GM19025 (cell line): ENCODE data around the gene GPR161.
"Not testable (repeated sequence)": the region's sequence is repeated elsewhere in the genome, so short reads cannot be mapped to it uniquely, and the experiment has no call there.

Experiments
- ATAC-seq: cut with Tn5 transposase; IDR thresholded peaks from one replicate; pipeline ENCODE4 v1.9.1; 2021; ENCODE audit warnings: mild to moderate bottlenecking, low read depth, moderate library complexity; ENCODE audit not compliant: unreplicated experiment

Gene GPR161

GRCh38 chr1:168089326-168089978, 47.3 kb downstream of the GPR161 start:
- no peak for ATAC-seq

DNA sequence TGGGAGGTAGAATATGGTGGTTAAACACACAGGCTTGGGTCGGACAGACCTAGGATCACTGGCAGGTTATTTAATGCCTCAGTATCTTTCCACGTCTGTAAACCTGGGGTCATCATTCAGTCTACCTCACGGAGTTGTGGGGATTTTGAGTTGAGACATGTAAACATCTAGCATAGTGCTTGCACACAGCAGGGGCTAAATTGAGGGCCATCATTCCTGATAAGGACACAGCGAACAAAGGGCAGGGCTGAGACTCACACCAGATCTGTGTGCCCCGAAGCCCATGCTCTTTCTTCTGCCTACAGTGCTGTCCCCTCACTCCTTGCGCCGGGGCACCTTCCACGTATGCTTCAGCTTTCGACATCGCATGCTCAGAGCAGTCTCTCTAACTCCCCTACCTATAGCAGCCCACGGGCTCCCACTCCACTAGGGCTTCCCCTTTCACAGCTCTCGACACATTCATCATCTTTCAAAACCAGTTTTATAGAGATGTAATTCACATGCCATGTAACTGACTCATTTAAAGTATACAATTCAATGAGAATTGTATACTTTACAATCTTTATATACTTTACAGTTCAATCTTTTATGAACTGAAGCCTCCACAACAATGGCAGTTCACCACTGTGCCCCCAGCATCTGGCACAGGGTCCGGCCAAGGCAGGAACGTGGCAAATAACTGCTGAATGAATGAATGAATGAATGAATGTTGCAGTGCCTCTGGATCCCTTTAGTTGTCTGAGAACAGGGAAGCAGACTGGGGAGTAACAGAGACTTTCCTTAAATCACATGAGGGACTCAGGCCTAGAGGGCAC, 48.0 kb downstream of the GPR161 start:
- ATAC-seq = no peak

DNA sequence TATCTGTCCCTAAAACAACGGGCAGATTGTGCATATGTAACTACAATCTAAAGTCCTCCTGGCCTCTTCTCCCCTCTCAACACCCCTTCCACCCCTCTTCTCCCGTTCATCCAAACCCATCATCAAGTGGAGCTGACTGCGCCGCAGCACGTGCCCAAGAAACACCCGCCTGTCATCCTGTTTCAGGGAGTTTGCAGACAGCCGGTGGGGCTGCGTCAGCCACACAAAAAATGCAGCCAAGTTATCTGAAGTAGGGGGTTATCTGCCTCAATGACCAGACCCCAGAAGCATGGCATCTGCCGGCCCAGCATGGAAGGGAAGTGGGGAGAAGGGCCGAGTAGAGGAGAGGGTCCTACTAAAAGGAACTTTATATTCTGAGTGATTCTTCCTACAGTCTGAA, 49.0 kb downstream of the GPR161 start:
- no peak for ATAC-seq

DNA sequence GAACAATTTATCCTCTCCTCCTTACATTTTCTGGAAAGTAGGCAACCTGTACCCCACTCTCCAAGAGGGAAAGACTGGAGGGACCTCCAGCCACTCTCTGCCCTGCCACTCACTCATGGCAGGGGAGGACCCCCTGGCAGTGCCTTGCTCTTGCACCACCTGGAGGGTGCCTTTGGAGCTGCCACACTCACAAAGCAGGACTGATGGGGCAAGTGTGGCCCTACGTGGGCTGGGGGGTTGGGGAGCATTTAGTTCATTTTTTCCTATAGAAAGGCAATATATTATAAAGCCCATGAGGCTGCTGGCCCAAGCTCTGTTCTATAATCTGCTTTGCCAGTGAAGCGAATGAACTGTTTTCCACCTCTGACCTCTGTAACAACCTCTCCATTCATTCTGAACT, 50.3 kb downstream of the GPR161 start:
- no peak for ATAC-seq

DNA sequence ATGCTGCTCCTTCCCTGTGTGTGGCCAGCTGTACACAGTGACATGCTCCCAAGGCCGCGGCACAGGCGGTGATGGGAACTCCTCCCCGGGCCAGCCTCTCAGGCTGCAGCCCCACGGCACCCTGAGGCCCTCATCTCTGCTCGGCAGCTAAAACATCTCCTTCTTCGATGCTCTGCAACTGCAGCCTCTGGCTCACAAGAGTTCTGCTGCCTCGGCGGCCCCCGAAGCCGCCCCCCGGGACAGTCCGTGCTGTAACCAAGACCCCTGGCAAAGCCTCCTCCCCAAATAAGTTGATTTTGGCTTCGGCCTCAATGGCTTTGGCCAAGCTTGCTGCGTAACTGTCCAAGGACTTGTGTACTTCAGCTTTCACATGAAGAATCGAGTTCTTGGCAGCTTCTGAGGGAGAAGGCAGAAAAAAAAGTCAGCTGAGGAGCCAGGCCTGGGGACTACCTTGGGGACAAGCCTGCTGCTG, 51.3 kb downstream of the GPR161 start:
- ATAC-seq = no peak

GRCh38 chr1:168084396-168085231, 52.1 kb downstream of the GPR161 start:
- ATAC-seq = no peak

GRCh38 chr1:168083456-168084325, 53.0 kb downstream of the GPR161 start:
- ATAC-seq = no peak

GRCh38 chr1:168082008-168082876, 54.5 kb downstream of the GPR161 start:
- ATAC-seq = peak; percentile 71

GRCh38 chr1:168081373-168082007, 55.2 kb downstream of the GPR161 start:
- ATAC-seq = no peak

GRCh38 chr1:168079761-168080160, 57.0 kb downstream of the GPR161 start:
- no peak for ATAC-seq

DNA sequence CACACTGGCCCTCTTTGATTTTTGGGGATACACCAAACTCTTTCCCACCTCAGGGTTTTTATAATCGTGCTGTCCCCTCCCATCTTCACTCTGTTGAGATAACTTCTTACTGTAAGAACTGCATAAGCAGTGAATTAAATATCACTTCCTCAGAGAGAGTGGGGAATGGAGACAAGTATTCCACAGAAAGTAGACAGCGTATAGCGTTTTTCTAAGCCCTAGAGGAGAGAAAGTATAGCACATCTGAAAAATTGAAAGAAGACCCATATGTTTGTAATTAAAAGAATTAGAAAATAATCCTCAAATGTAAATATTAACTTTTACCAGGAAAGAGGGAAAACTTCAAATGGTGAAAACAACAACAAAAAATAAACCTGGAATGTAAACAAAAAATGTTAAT, 67.3 kb downstream of the GPR161 start:
- no peak for ATAC-seq

DNA sequence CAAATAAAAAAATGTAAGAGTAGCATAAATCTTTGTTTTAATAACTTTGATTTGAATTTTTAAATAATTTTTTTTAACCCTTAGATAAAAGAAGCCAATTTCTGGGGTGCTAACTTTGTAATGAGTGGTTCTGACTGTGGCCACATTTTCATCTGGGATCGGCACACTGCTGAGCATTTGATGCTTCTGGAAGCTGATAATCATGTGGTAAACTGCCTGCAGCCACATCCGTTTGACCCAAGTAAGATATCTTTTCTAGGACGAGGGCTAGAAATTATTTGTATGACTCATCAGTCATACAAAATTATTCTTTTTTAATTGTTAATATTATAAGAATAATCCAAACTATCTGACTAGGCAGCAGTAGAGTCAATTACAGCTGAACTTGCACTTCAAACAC, 71.2 kb downstream of the GPR161 start:
- ATAC-seq = no peak

GRCh38 chr1:168064216-168064615, 72.5 kb downstream of the GPR161 start:
- ATAC-seq = no peak

DNA sequence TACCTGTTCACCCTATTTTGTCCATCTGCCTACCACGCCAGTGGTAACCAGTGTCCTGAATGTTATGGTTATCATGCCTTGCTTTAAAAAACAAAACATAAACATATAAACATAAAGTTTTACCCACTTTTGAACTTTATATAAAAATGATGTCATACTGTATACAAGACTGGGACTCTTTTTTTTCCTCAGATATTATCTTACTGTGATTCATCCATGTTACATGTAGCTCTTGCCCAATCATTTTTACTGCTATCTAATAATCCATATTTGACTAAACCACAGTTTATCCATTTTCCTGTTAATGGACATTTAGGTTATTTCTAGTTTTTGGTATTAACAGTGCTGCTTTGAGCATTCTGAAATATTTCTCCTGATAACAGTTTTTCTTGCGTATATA, 78.8 kb downstream of the GPR161 start:
- no peak for ATAC-seq

- ATAC-seq = no peak
These were observed 79.4 kb downstream of the GPR161 start for GRCh38 chr1:168057355-168057754.

DNA sequence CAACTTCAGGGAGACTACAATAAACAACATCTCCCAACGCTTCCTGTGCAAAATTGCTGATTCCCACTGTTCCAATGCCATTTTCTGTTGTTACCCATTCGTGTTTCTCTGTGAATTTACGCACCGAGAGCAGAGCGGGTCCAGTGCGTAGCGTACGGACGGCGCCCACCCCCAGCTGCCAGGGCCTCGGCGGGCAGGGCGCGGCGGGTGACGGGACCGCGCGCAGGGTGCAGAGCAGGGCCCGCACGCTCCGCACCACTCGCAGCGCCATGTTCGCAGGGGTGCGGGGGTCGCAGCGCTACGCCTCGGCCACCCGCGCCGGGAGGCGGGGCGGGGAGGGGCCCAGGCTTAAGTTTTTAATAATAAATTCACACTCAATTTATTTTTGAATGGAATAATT, 80.6 kb downstream of the GPR161 start:
- ATAC-seq = not testable (repeated sequence)

DNA sequence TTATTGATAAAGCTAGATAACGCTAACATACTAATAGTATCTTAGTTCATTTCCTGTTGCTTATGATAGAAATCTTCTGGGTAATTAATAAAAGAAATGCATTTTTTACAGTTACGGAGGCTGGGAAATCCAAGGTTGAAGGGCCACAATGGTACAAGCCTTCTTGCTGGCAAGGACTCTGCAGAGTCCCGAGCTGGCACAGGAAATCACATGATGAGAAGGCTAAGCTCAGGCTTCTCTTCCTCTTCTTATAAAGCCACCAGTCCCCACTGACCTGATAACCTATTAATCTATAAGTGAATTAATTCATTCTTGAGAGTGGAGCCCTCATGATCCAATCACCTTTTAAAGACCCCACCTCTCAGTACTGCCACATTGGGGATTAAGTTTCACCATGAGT, 82.6 kb downstream of the GPR161 start:
- ATAC-seq = no peak

- ATAC-seq = no peak
These were observed 83.0 kb downstream of the GPR161 start for GRCh38 chr1:168053681-168054080.

- ATAC-seq = no peak
These were observed 85.8 kb downstream of the GPR161 start for GRCh38 chr1:168050880-168051279.
